8988T (cell line): ENCODE data around the gene SIK3.
"Not testable (repeated sequence)": the region's sequence is repeated elsewhere in the genome, so short reads cannot be mapped to it uniquely, and the experiment has no call there.

ENCODE experiments used
- DNase-seq: peaks from one replicate; pipeline ENCODE4 v3.0.0; 2011

The SIK3 gene

DNA sequence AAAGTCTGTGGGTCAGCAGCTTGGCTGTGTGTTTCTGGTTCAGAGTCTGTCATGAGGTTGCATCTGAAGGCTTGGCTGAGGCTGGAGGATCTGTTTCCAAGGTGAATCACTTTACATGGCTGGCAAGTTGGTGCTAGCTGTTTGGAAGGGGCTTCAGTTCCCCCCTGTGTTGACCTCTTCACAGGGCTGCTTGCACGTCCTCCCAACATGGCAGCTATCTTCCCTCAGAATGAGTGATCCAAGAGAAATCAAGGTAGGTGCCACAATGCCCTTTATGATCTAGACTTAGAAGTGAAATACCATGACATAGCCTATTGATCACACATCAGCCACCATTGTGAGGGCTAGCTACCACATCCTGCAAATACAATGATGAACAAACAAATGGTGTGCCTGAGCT, 285.1 kb downstream of the SIK3 start:
- no peak for DNase-seq

DNA sequence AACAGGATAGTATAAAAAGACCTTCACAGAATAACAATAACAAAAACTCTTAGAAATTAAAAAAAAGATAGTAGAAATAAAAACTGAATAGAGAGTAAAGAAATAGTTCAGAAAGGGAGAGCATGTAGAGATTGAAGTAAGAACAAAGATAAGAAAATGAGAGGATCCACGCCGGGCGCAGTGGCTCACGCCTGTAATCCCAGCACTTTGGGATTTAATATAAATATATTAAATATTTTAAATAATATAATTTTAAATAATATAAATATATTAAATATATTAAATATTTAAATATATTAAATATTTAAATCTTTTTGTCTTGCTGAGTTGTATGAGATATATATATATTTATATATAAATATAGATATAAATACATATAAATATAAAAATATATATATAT, 286.1 kb downstream of the SIK3 start:
- DNase-seq = no peak

DNA sequence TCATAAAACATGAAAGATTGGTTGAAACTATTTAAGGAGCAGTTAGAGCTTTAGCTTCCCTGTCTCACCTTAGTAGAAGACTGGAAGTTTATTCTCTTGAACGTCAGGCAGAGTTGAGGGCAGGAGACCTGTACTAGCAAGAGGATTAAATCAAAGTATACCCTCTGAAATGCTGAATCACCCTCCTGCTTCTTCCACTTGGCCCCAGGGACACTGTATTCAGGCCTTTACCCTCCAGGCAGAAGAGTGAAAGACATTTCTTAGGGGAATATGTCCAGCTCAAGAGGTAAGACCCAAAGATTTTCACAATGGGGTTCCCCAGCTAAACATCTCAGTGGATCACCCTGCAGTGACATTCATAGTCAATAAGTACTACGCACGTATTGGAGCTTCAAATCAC, 287.0 kb downstream of the SIK3 start:
- no peak for DNase-seq

DNA sequence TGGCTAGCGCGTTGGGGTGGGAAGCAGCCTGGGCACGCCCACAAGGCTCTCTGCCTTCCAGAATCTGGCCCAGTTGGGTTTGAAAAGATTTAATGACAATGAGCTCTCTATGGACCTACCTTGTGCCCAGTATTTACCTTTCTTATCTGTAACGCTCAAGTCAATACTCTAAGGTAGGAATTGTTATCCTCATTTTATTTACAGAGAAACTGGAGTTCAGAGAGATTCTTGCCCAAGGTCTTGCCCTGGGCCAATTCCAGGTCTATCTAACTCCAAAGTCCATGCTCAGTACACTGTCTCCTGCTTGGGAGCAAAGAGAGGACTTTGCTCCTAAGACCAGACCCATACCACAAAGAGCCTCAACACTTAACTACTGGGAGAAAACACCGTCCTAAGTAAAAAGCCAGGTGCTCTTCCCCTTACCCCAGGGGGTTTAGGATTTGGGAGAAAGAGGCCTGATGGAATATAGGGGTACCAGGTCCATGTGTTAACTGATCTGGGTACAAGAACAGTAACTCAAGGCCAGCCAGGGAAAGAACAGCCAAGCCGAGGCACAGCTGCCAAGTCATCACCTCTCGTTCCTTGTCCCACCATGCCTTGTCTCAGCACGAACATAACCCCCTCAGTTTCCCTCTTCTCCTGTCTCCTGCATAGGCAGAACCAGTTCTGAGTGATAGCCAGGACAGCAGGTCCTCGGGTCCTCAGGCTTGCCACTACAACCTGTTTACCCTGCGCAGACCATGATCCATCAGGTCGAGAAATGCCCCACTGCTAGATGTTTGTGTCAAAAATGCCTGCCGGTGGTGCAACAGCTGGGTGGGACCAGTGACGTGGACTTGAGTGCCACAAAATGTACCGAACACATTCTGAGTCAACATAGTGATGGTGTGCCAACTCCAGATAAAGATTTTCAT, 289.7 kb downstream of the SIK3 start:
- no peak for DNase-seq

DNA sequence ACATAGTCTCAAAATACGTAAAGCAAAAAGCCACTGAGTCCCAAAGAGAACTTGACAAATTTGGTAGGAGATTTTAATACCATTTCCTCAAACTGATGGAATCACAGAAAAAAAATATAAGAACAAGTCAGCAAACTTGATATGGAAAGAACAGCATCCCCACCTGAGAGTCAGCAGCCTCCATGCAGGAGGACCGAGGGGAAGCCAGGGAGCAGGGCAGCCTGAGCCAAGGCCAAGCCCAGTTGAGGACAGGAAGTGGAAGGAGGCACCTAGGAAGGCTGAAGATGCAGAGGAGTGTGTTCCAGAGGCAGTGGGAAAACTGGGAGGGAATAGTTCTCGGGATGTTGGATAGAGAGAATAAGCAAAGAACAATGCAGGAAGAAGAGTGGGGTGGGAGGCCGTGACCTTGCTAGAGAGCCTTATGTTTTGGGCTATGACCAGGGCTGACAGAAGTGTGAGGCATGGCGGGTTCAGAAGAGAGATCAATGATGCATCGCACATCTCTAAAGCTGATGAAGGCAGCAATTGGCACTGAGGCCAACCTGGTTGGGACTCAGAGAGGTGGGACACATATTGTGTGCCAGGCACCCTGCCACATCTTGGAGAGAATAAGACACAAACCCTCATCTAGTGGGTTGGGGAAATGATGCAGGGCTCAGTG, 290.5 kb downstream of the SIK3 start:
- DNase-seq = no peak

DNA sequence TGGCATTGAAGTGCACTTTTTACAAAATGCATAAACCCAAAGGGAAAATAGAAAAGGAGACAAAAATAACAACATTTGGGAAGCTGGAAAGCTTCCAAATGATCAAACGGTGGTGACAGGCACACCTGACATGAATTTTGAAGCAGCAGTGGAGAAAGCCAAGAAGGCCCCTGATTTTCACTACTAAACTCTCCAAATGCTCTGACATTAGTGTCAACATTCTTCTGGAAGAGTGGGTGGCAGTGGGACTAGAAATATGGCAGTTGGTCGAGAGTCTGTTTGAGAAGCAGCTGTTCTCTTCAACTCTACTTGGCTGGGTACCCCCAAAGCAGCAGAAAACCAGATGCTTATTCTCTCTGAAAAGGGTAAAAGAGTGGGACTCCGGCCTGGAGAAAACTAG, 294.2 kb downstream of the SIK3 start:
- no peak for DNase-seq

DNA sequence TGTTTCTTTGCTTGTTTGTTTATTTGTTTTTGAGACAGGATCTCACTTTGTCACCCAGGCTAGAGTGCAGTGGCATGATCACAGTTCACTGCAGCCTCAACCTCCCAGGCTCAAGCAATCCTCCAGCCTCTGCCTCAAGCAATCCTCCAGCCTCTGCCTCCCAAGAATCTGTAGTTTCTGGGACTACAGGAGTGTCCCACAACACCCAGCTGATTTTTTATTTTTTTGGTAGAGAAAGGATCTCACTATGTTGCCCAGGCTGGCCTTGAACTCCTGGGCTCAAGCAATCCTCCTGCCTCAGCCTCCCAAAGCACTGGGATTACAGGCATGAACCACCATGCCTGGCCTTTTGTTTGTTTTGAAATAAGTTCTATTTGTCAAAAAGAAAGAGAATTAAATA, 296.6 kb downstream of the SIK3 start:
- not testable (repeated sequence) for DNase-seq

DNA sequence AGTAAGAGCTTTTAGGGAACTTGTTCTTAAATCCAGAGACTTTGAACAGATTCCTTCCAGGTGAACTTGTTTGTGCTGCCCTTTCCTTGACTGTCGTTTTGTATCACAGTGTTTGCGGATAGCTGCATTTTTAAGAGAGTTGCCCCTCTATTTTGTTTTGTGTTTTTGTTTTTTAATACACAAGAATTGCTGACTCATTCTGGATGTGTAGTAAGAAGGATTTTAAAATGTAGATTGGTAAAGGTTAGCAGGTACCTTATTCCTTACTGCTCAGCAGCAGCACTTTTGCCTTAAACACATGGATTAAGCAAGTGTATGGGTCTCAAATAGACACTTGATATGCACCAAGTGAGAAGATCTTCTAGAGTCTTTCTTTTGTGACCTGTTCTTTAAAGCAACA, 297.6 kb downstream of the SIK3 start:
- no peak for DNase-seq

DNA sequence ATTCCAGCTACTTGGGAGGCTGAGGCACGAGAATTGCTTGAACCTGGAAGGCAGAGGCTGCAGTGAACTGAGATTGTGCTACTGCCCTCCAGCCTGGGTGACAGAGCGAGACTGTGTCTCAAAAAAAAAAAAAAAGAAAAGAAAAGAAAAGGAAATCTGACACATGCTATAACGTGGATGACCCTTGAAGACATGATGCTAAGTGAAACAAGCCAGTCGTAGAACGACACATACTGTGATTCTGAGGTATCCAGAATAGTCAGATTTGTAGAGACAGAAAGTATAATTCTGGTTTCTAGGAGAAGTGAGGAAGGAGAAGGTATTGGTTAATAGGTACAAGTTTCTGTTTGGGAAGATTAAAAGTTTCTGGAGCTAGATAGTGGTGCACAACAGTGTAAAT, 299.9 kb downstream of the SIK3 start:
- DNase-seq = no peak

DNA sequence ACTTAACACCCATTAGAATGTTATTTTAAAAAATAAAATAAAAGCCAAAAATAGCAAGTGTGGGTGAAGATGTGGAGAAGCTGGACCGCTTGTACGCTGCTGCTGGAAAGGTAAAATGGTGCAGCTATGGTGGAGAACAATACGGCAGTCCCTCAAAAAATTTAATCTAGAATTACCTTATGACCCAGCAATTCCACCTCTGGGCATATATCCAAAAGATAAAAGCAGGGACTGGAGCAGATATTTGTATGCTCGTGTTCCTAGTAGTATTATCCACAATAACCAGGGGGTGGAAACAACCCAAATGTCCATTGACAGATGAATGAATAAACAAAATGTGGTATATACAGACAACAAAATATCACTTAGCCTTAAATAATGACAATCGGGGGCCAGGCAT, 300.4 kb downstream of the SIK3 start:
- no peak for DNase-seq

DNA sequence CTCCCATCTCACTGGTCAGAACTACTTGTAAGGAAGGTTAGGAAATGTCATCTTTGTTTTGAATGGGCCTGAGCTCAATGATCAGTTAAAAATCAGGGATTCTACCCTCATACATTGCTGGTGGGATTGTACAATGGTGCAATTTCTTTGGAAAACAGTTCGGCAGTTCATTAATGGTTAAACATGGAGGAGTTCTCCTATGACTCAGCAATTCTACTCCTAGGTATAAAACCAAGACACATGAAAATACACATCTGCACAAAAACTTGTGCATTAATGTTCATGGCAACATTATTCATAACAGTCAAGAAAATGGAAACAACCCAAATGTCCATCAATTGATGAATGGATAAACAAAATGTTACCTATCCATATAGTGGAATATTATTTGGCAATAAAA, 301.7 kb downstream of the SIK3 start:
- DNase-seq = no peak

DNA sequence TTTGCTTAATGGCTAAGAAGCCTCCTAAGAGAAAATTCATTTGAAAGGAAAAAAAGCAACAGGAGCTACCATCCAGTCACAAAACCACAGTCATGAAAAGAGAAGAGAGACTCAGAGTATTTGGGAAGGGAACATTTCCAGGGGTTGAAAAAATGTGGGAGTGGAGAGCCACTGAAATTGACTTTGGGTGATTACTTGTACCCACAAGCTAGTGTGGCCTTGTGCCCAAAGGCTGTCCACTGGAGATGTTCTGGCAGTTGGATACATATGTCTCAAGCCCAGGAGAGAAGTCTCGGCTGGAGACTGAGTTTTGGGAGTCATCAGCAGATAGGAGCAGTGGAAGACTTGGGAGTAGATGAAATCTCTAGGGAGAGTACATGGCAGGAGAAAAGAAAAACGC, 303.4 kb downstream of the SIK3 start:
- no peak for DNase-seq

DNA sequence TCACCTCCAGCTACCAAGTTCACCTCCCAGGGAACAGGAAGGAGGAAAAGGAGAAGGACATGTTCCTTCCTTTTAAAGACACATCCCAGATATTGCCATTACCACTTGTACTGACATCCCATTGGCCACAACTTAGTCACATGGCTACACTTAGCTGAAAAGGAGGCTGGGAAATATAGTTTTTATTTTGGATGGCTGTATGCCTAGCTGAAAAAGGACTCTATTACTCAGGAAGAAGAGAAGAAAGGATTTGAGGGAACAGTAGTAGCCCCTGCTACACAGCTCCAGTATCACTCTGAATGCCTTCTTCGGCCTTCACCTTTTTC, 304.5 kb downstream of the SIK3 start:
- no peak for DNase-seq
